A673 (cell line): ENCODE measurements around the gene KANK4. TPM values are rescaled to one million over a fixed set of nuclear protein-coding genes. Genes with fewer than 3 reads are reported as not detected.
A peak's percentile ranks its signal among the peaks of the same experiment; 100 is the strongest.

Experiments used
- BruUV-seq: library from RNA; stranded (reverse); fragments of 400-500 nt; replicated peaks from 2 replicates; lab custom pipeline; 2021; lab: Mats Ljungman, UMichigan
- CTCF ChIA-PET: fragments of 300-600 bp; sonication (Branson Sonifier 250); formaldehyde crosslinking; loops from one replicate; lab custom pipeline; 2022; ENCODE audit warnings: antibody characterized with exemption; lab: Charles Lee
- POLR2A ChIA-PET: fragments of 300-600 bp; sonication (Branson Sonifier 250); formaldehyde crosslinking; loops from one replicate; lab custom pipeline; 2022; ENCODE audit warnings: antibody characterized with exemption; ENCODE audit not compliant: low non-redundant PET; lab: Charles Lee
- DNase-seq: peaks from one replicate; pipeline ENCODE4 v3.0.0-alpha.2; 2015; ENCODE audit warnings: low spot score
- H3K27ac ChIP-seq: fragments of 200-600 bp; sonication (generic); 2 replicates; pipeline ENCODE4 v1.5.1; 2016; ENCODE audit warnings: mixed run types, low read depth, mild to moderate bottlenecking, mixed read lengths, antibody characterized with exemption, low read length; ENCODE audit not compliant: poor library complexity, severe bottlenecking
- H3K27me3 ChIP-seq: fragments of 200-600 bp; sonication (generic); replicated peaks from 2 replicates; pipeline ENCODE4 v1.6.1; 2017; ENCODE audit warnings: mixed run types, low read depth, mild to moderate bottlenecking, mixed read lengths, antibody characterized with exemption, low read length; ENCODE audit not compliant: insufficient read depth, poor library complexity
- H3K36me3 ChIP-seq: fragments of 200-600 bp; sonication (generic); 2 replicates; pipeline ENCODE4 v1.6.1; 2016; ENCODE audit warnings: mixed run types, mild to moderate bottlenecking, mixed read lengths, antibody characterized with exemption, low read length; ENCODE audit not compliant: insufficient read depth, poor library complexity, severe bottlenecking
- H3K4me1 ChIP-seq: fragments of 200-600 bp; sonication (generic); 2 replicates; pipeline ENCODE4 v1.6.1; 2017; ENCODE audit warnings: mixed run types, mild to moderate bottlenecking, mixed read lengths, antibody characterized with exemption, low read length; ENCODE audit not compliant: insufficient read depth, poor library complexity, severe bottlenecking
- H3K4me3 ChIP-seq: fragments of 200-600 bp; sonication (generic); 2 replicates; pipeline ENCODE4 v1.5.1; 2016; ENCODE audit warnings: low read depth, mixed run types, mild to moderate bottlenecking, mixed read lengths, low read length; ENCODE audit not compliant: poor library complexity, severe bottlenecking
- H3K9me3 ChIP-seq: fragments of 200-600 bp; sonication (generic); 2 replicates; pipeline ENCODE4 v1.6.1; 2016; ENCODE audit warnings: mixed run types, low read depth, mild to moderate bottlenecking, mixed read lengths, antibody characterized with exemption, low read length; ENCODE audit not compliant: poor library complexity, severe bottlenecking
- CTCF ChIP-seq: fragments of 300-800, 200-600 bp; sonication (generic); conservative IDR thresholded peaks from 2 replicates; pipeline ENCODE4 v1.5.1; 2017; ENCODE audit warnings: low read depth, mild to moderate bottlenecking, antibody characterized with exemption, low read length, moderate library complexity, mixed read lengths
- EZH2 ChIP-seq: fragments of 200-600 bp; sonication (generic); IDR thresholded peaks from 2 replicates; pipeline ENCODE4 v1.6.1; 2017; ENCODE audit warnings: borderline replicate concordance, low read depth, mild to moderate bottlenecking, mixed read lengths, antibody characterized with exemption, low read length; ENCODE audit not compliant: poor library complexity, severe bottlenecking
- intact Hi-C: fragments of 100-400 bp; cut with micrococcal nuclease; formaldehyde crosslinking; loops from one replicate; pipeline ENCODE4 v1.10.0; 2022; ENCODE audit not compliant: unreplicated experiment
- total RNA-seq: library from RNA; stranded (reverse); gene quantifications from 2 replicates; pipeline ENCODE4 v1.2.3, GENCODE V29; 2021

Gene KANK4
- total RNA-seq, 1 experiment from 2014 or later: 0.24 TPM

GRCh38 chr1:62307446-62307845 lies 11.8 kb downstream of the KANK4 start:
- no TSS peak for BruUV-seq
- intact Hi-C loops: no loop called here
- no peak overlapping the region for H3K27ac ChIP-seq
- no peak overlapping the region for H3K4me3 ChIP-seq
- peaks cover 34% of the 10 kb centered on the region for H3K4me1 ChIP-seq
- ChIA-PET POLR2A (interaction anchor here (0.7 kb wide), 1 partner anchor 300 kb away, joined by 15 read pairs; no protein-coding TSS in a partner anchor), CTCF (no interaction called here)
- TF ChIP-seq EZH2: no peak
- no peaks in the 10 kb centered on the region for H3K36me3 ChIP-seq
- H3K27me3 ChIP-seq: peaks cover 3% of the 10 kb centered on the region
- no peaks in the 10 kb centered on the region for H3K9me3 ChIP-seq
- DNase-seq: peak; percentile 55

- POLR2A ChIA-PET: no interaction called here
- BruUV-seq: no TSS peak
- CTCF ChIA-PET: no interaction called here
- Histone ChIP-seq H3K27ac (no peak overlapping the region), H3K4me3 (no peak overlapping the region), H3K27me3 (peaks cover 3% of the 10 kb centered on the region), H3K4me1 (peaks cover 27% of the 10 kb centered on the region), H3K36me3 (no peaks in the 10 kb centered on the region), H3K9me3 (no peaks in the 10 kb centered on the region)
- intact Hi-C loops: no loop called here
- TF ChIP-seq EZH2 (no peak), CTCF (no peak)
- DNase-seq: no peak
These were observed 13.2 kb downstream of the KANK4 start for GRCh38 chr1:62306065-62306464.

- peaks cover under 1% of the 10 kb centered on the region for H3K27me3 ChIP-seq
- BruUV-seq: no TSS peak
- no peaks in the 10 kb centered on the region for H3K36me3 ChIP-seq
- TF ChIP-seq CTCF: no peak
- H3K4me1 ChIP-seq: peaks cover 23% of the 10 kb centered on the region
- CTCF ChIA-PET: no interaction called here
- DNase-seq: no peak
- POLR2A ChIA-PET: no interaction called here
- intact Hi-C loops: no loop called here
- no peak overlapping the region for H3K4me3 ChIP-seq
- H3K9me3 ChIP-seq: no peaks in the 10 kb centered on the region
- no peak overlapping the region for H3K27ac ChIP-seq
These were observed 14.3 kb downstream of the KANK4 start for GRCh38 chr1:62304975-62305374.

- BruUV-seq: no TSS peak
- ChIA-PET POLR2A (no interaction called here), CTCF (no interaction called here)
These were observed 14.7 kb downstream of the KANK4 start for GRCh38 chr1:62304515-62304914.

More at GRCh38 chr1:62304515-62304914, 14.7 kb downstream of the KANK4 start:
- intact Hi-C loops: no loop called here
- Histone ChIP-seq H3K9me3 (no peaks in the 10 kb centered on the region), H3K27me3 (no peaks in the 10 kb centered on the region), H3K4me1 (peaks cover 23% of the 10 kb centered on the region), H3K4me3 (no peak overlapping the region), H3K27ac (no peak overlapping the region), H3K36me3 (no peaks in the 10 kb centered on the region)
- peak; percentile 15 for DNase-seq
- TF ChIP-seq EZH2: no peak
- TF ChIP-seq CTCF: no peak
